Measurements from ENCODE around the gene IL3.

The IL3 gene

GRCh38 chr5:132026516-132027008 is 33.9 kb upstream of the IL3 start:
- no peak for DNase-seq

GRCh38 chr5:132027027-132027426 is 33.4 kb upstream of the IL3 start:
- DNase-seq = no peak

GRCh38 chr5:132029609-132030330 is 30.7 kb upstream of the IL3 start:
- no peak for DNase-seq

GRCh38 chr5:132030610-132031009 is 29.8 kb upstream of the IL3 start:
- DNase-seq = no peak

GRCh38 chr5:132032196-132032595 is 28.3 kb upstream of the IL3 start:
- DNase-seq = no peak

GRCh38 chr5:132033122-132033521 is 27.3 kb upstream of the IL3 start:
- no peak for DNase-seq

GRCh38 chr5:132037353-132037752 is 23.1 kb upstream of the IL3 start:
- DNase-seq = no peak

- no peak for DNase-seq
These were observed 16.2 kb upstream of the IL3 start for GRCh38 chr5:132044207-132044606.

GRCh38 chr5:132046880-132047299 is 13.6 kb upstream of the IL3 start:
- DNase-seq = no peak

- DNase-seq = no peak
These were observed 11.4 kb upstream of the IL3 start for GRCh38 chr5:132049093-132049492.

- no peak for DNase-seq
These were observed 10.9 kb upstream of the IL3 start for GRCh38 chr5:132049559-132049958.

GRCh38 chr5:132050136-132050535 is 10.3 kb upstream of the IL3 start:
- DNase-seq = no peak

GRCh38 chr5:132050661-132051552 is 9.5 kb upstream of the IL3 start:
- no peak for DNase-seq

- no peak for DNase-seq
These were observed 7.9 kb upstream of the IL3 start for GRCh38 chr5:132052520-132052919.

- no peak for DNase-seq
These were observed 7.0 kb upstream of the IL3 start for GRCh38 chr5:132053483-132053882.

- no peak for DNase-seq
These were observed 6.3 kb upstream of the IL3 start for GRCh38 chr5:132054031-132054696.

- DNase-seq = no peak
These were observed 5.6 kb upstream of the IL3 start for GRCh38 chr5:132054697-132055440.

GRCh38 chr5:132055441-132055807 is 5.0 kb upstream of the IL3 start:
- no peak for DNase-seq

GRCh38 chr5:132055808-132056609 is 4.4 kb upstream of the IL3 start:
- no peak for DNase-seq

- no peak for DNase-seq
These were observed 3.6 kb upstream of the IL3 start for GRCh38 chr5:132056610-132057497.
